KMS-11 (cell line): ENCODE results near the gene SEMA3A.

Source experiments
- H2AFZ ChIP-seq: fragments of 200-600 bp; sonication (generic); 2 replicates; pipeline ENCODE4 v1.6.1; 2016; ENCODE audit warnings: antibody characterized with exemption, mixed run types, low read depth
- H3K27ac ChIP-seq: fragments of 200-600 bp; sonication (generic); 2 replicates; pipeline ENCODE4 v1.6.1; 2016; ENCODE audit warnings: mild to moderate bottlenecking, mixed run types
- H3K27me3 ChIP-seq: fragments of 200-600 bp; sonication (generic); 2 replicates; pipeline ENCODE4 v1.6.1; 2017; ENCODE audit warnings: mild to moderate bottlenecking, low read depth, mixed run types, moderate library complexity; ENCODE audit not compliant: insufficient read depth
- H3K36me3 ChIP-seq: fragments of 200-600 bp; sonication (generic); 2 replicates; pipeline ENCODE4 v1.6.1; 2017; ENCODE audit warnings: mild to moderate bottlenecking, mixed run types; ENCODE audit not compliant: insufficient read depth
- H3K4me1 ChIP-seq: fragments of 200-600 bp; sonication (generic); 2 replicates; pipeline ENCODE4 v1.6.1; 2016; ENCODE audit warnings: mild to moderate bottlenecking, low read depth, mixed run types; ENCODE audit not compliant: poor library complexity, severe bottlenecking
- H3K4me2 ChIP-seq: fragments of 200-600 bp; sonication (generic); 2 replicates; pipeline ENCODE4 v1.7.0; 2016; ENCODE audit warnings: mild to moderate bottlenecking, mixed run types
- H3K4me3 ChIP-seq: fragments of 200-600 bp; sonication (generic); IDR thresholded peaks from 2 replicates; pipeline ENCODE4 v1.6.1; 2017; ENCODE audit warnings: low read depth, low read length, mixed read lengths; ENCODE audit not compliant: insufficient read depth
- H3K79me2 ChIP-seq: fragments of 200-600 bp; sonication (generic); 2 replicates; pipeline ENCODE4 v1.6.1; 2016; ENCODE audit warnings: low read depth, mixed run types; ENCODE audit not compliant: insufficient read depth
- H3K9ac ChIP-seq: fragments of 200-600 bp; sonication (generic); 2 replicates; pipeline ENCODE4 v1.6.1; 2016; ENCODE audit warnings: mild to moderate bottlenecking, mixed run types
- H4K20me1 ChIP-seq: fragments of 200-600 bp; sonication (generic); 2 replicates; pipeline ENCODE4 v1.6.1; 2016; ENCODE audit warnings: mild to moderate bottlenecking, mixed run types; ENCODE audit not compliant: insufficient read depth
- CTCF ChIP-seq: fragments of 200-600 bp; sonication (generic); conservative IDR thresholded peaks from 2 replicates; pipeline ENCODE4 v1.6.1; 2017; ENCODE audit warnings: low read depth, mild to moderate bottlenecking, antibody characterized with exemption, low read length, moderate library complexity, mixed read lengths

The SEMA3A gene

GRCh38 chr7:84162584-84162983, 32.0 kb downstream of the SEMA3A start:
- Histone ChIP-seq H3K27me3 (no peaks in the 10 kb centered on the region), H3K4me1 (no peaks in the 10 kb centered on the region), H3K9ac (no peak overlapping the region), H3K27ac (no peak overlapping the region), H3K36me3 (no peaks in the 10 kb centered on the region; the same call in 1 of the 2 replicates), H2AFZ (no peak overlapping the region), H4K20me1 (no peaks in the 10 kb centered on the region), H3K79me2 (no peaks in the 10 kb centered on the region), H3K4me2 (no peak overlapping the region), H3K4me3 (no peak overlapping the region)
- TF ChIP-seq CTCF = no peak

- Histone ChIP-seq H4K20me1 (no peaks in the 10 kb centered on the region), H3K9ac (no peak overlapping the region), H3K27me3 (no peaks in the 10 kb centered on the region), H3K27ac (no peak overlapping the region), H3K36me3 (no peaks in the 10 kb centered on the region; the same call in 1 of the 2 replicates), H2AFZ (no peak overlapping the region), H3K79me2 (no peaks in the 10 kb centered on the region), H3K4me2 (no peak overlapping the region), H3K4me1 (no peaks in the 10 kb centered on the region), H3K4me3 (no peak overlapping the region)
- no peak for TF ChIP-seq CTCF
Observed at GRCh38 chr7:84162125-84162524, 32.5 kb downstream of the SEMA3A start.

GRCh38 chr7:84161398-84161797, 33.2 kb downstream of the SEMA3A start:
- Histone ChIP-seq H3K4me3 (no peak overlapping the region), H3K27me3 (no peaks in the 10 kb centered on the region), H3K79me2 (no peaks in the 10 kb centered on the region), H3K36me3 (no peaks in the 10 kb centered on the region; the same call in 1 of the 2 replicates), H4K20me1 (no peaks in the 10 kb centered on the region), H2AFZ (no peak overlapping the region), H3K4me2 (no peak overlapping the region), H3K9ac (no peak overlapping the region), H3K4me1 (no peaks in the 10 kb centered on the region), H3K27ac (no peak overlapping the region)
- no peak for TF ChIP-seq CTCF

GRCh38 chr7:84159435-84159834, 35.2 kb downstream of the SEMA3A start:
- no peak overlapping the region for H3K9ac ChIP-seq
- H3K79me2 ChIP-seq = no peaks in the 10 kb centered on the region
- no peak overlapping the region for H3K27ac ChIP-seq

More at GRCh38 chr7:84159435-84159834, 35.2 kb downstream of the SEMA3A start:
- Histone ChIP-seq H3K27me3 (no peaks in the 10 kb centered on the region), H3K4me2 (no peak overlapping the region), H3K4me3 (no peak overlapping the region), H2AFZ (no peak overlapping the region), H4K20me1 (no peaks in the 10 kb centered on the region), H3K4me1 (no peaks in the 10 kb centered on the region), H3K36me3 (no peaks in the 10 kb centered on the region; the same call in 1 of the 2 replicates)
- TF ChIP-seq CTCF = no peak
